HFF-Myc (cell line): Measurements from ENCODE around the gene TSC22D1.

Source experiments
- DNase-seq: peaks from one replicate; pipeline ENCODE4 v3.0.0-alpha.2; 2011; ENCODE audit warnings: low read depth; ENCODE audit errors: extremely low read depth
- H3K4me3 ChIP-seq: replicated peaks from 2 replicates; pipeline ENCODE4 v1.5.1; 2011; ENCODE audit warnings: low read depth, mild to moderate bottlenecking, control low read depth, low read length
- CTCF ChIP-seq: IDR thresholded peaks from 2 replicates; pipeline ENCODE4 v1.5.1; 2012; ENCODE audit warnings: mild to moderate bottlenecking, low read depth, low read length, control low read depth; ENCODE audit errors: missing control alignments

TSC22D1 gene

GRCh38 chr13:44557986-44558385 lies 18.1 kb downstream of the TSC22D1 start:
- no peak overlapping the region for H3K4me3 ChIP-seq
- DNase-seq: no peak
- TF ChIP-seq CTCF: no peak

DNA sequence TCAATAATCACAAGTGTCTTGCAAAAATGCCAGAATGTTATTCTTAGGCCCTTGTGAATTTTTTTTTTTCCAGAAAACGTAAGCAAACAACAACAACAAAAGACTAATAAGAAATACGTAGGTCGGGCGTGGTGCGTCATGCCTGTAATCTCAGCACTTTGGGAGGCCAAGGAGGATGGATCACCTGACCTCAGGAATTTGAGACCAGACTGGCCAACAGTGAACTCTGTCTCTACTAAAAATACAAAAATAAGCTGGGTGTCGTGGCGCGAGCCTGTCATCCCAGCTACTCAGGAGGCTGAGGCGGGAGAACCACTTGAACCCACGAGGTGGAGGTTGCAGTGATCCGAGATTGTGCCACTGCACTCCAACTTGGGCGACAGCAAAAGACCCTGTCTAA lies 20.9 kb downstream of the TSC22D1 start:
- no peak overlapping the region for H3K4me3 ChIP-seq
- TF ChIP-seq CTCF: no peak
- no peak for DNase-seq

DNA sequence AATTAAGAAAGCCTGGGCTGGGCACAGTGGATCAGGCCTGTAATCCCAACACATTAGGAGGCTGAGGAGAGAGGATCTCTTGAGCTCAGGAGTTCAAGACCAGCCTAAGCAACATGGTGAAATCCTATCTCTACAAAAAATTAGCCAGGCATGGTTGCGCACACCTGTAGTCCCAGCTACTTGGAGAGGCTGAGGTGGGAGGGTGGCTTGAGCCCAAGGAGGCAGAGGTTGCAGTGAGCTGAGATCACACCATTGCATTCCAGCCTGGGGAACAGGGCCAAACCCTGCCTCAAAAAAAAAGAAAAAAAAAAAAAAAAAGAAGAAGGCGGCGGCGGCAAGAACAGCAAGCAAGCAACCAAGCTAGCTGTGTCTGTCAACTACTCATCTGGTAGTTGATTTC lies 26.7 kb downstream of the TSC22D1 start:
- no peak for TF ChIP-seq CTCF
- DNase-seq: no peak
- no peak overlapping the region for H3K4me3 ChIP-seq

DNA sequence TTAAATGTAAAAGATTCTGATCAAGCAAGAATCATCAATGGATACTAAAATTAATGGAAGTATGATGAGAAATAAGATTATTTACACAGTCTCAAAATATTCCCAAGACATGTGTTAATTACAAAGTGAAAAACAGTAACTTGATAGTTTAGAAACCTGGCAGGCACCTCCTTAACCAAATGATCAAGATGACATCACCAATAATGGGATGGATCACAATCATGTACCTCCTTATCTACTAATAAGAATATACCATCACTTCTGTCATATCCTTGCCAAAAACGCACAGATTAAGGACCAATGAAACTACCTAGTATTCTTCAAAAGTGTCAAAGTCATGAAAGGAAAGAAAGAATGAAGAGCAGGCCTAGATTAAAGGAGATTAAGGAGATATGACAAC lies 30.0 kb downstream of the TSC22D1 start:
- TF ChIP-seq CTCF: no peak
- no peak for DNase-seq
- no peak overlapping the region for H3K4me3 ChIP-seq

DNA sequence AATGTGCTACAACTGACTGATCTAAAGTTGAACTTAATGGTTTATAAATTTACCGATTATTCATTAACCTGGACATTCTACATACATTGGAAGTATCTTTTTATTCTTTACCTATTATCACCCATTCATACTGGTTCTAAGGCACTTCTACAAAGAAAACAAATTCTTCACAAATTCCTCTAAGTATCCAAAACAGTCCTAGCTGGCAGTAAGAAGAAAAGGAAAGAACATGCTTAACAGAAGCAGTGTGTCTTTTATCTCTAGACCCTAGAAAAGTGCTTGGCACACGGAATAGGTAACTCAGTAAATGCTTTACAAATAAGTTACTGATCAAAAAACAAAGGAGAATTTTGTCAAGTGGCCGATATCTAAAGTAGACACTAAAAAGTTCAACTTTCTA lies 32.8 kb downstream of the TSC22D1 start:
- no peak for DNase-seq
- TF ChIP-seq CTCF: no peak
- H3K4me3 ChIP-seq: no peak overlapping the region

- no peak for DNase-seq
- H3K4me3 ChIP-seq: no peak overlapping the region
- no peak for TF ChIP-seq CTCF
Observed at GRCh38 chr13:44542361-44542760, 33.8 kb downstream of the TSC22D1 start.

DNA sequence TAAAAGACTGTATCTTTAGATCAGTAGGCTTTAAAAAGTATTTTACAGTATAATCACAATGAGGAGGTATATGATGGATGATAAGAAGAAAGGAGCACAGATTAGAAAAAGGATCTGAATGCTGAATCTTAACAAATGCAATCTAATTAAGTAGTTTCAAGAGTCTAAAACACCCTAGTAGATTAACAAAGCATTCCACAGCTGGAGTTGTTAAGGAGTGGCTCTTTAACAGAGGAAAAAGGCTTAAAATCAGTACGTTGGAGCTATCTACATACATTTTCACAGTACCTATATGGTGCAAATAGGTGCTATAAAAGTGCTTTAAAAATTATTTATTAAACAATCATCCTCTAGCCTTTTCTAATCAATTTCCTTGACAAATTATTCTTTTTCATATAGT lies 34.5 kb downstream of the TSC22D1 start:
- DNase-seq: no peak
- H3K4me3 ChIP-seq: no peak overlapping the region
- TF ChIP-seq CTCF: no peak
